Esophagus muscularis mucosa (tissue), 4 donors: Measurements from ENCODE around the gene RMND5A. TPM values are rescaled to one million over a fixed set of nuclear protein-coding genes. Genes with fewer than 3 reads are reported as not detected.

Experiments used
- DNase-seq: peaks from one replicate; pipeline ENCODE4 v3.0.0-alpha.2; 2017; ENCODE audit errors: extremely low spot score
- H3K27ac ChIP-seq, 4 donors: fragments of 200-600 bp; sonication (generic); replicated peaks in 1 of 4; 1 replicate in 3 of 4; 2 replicates in 1 of 4; pipeline ENCODE4 v1.5.1; 2016 to 2019; ENCODE audit warnings: mild to moderate bottlenecking in 1 of 4
- H3K27me3 ChIP-seq, 4 donors: fragments of 200-600 bp; sonication (generic); one replicate each; pipeline versions ENCODE4 v1.5.1 to v1.6.0; 2016 to 2019
- H3K36me3 ChIP-seq, 4 donors: fragments of 200-600 bp; sonication (generic); one replicate each; pipeline ENCODE4 v1.5.1; 2016 to 2019
- H3K4me1 ChIP-seq, 4 donors: fragments of 200-600 bp; sonication (generic); one replicate each; pipeline ENCODE4 v1.5.1; 2016 to 2019
- H3K4me3 ChIP-seq, 4 donors: fragments of 200-600 bp; sonication (generic); 1 replicate in 2 of 4; 2 replicates in 2 of 4; pipeline ENCODE4 v1.5.1; 2016 to 2019; ENCODE audit warnings: mild to moderate bottlenecking in 4 of 4, moderate library complexity in 1 of 4
- H3K9me3 ChIP-seq, 4 donors: fragments of 200-600 bp; sonication (generic); 1 replicate in 3 of 4; 2 replicates in 1 of 4; pipeline ENCODE4 v1.5.1; 2016 to 2019
- CTCF ChIP-seq, 3 experiments: fragments of 200-600 bp in 2 of 3; fragments of 450-650 bp in 1 of 3; sonication (generic) in 2 of 3; IDR thresholded peaks; one replicate each; pipeline ENCODE4 v1.5.1; 2017 to 2019; ENCODE audit warnings: antibody characterized with exemption in 3 of 3, mild to moderate bottlenecking in 2 of 3, moderate library complexity in 1 of 3
- EP300 ChIP-seq: sonication (generic); formaldehyde crosslinking; IDR thresholded peaks from one replicate; pipeline ENCODE4 v1.6.1; 2017; ENCODE audit warnings: antibody characterized with exemption
- POLR2A ChIP-seq: fragments of 450-650 bp; IDR thresholded peaks from one replicate; pipeline ENCODE4 v1.6.1; 2017; ENCODE audit warnings: antibody characterized with exemption, moderate library complexity, mild to moderate bottlenecking, low read depth
- POLR2AphosphoS5 ChIP-seq, 2 donors: sonication (generic); formaldehyde crosslinking; IDR thresholded peaks; one replicate each; pipeline ENCODE4 v1.6.1; 2017; ENCODE audit warnings: antibody characterized with exemption in 2 of 2
- WGBS: methylation state at CpG from one replicate; pipeline ENCODE4 v1.1.5; 2018; 5-methylcytosine and 5-hydroxymethylcytosine counted together
- intact Hi-C: fragments of 100-400 bp; cut with DNase I; formaldehyde crosslinking; loops from one replicate; pipeline ENCODE4 v1.15.1; 2023
- total RNA-seq, 4 donors: library from RNA; depleted of rRNA; stranded (reverse); fragments of >200 nt; gene quantifications; one replicate each; pipeline versions ENCODE4 v1.1.0 to v1.2.1, GENCODE V29; 2016

Gene RMND5A
- total RNA-seq, 4 donors from 2014 or later: 42.1 to 85.1 (median 49.8) TPM

- intact Hi-C loops: no loop called here
- Histone ChIP-seq H3K9me3 (peaks cover 0 to 8% (median 4%) of the 10 kb centered on the region in 4 donors), H3K4me3 (no peak overlapping the region), H3K27ac (no peak overlapping the region), H3K27me3 (peaks cover 0 to 17% (median 0%) of the 10 kb centered on the region in 4 donors), H3K4me1 (no peaks in the 10 kb centered on the region), H3K36me3 (no peaks in the 10 kb centered on the region)
- no peak for DNase-seq
- TF ChIP-seq EP300 (no peak), POLR2AphosphoS5 (IDR thresholded peaks at IDR 0.05) (no peak), CTCF (IDR thresholded peaks at IDR 0.05) (no peak), POLR2A (no peak)
- 90% methylated on average over 2 of the region's 4 CpGs for WGBS
Observed at GRCh38 chr2:86826951-86827350, 106.9 kb downstream of the RMND5A start.

Other genes with a start within 250 kb of the RMND5A start
- gene CHMP3, start 156.8 kb upstream of the RMND5A start, total RNA-seq: 100 to 1,000 TPM; 166 to 213 (median 185) TPM
- 10 to 100 TPM; 36.9 to 60.4 (median 46.4) TPM for gene RNF103, start 96.4 kb upstream of the RMND5A start, total RNA-seq
- gene CD8A, start 70.6 kb downstream of the RMND5A start, total RNA-seq: 1 to 10 TPM in 3 of 4 donors, under 1 TPM in 1; 0.83 to 5.5 (median 1.1) TPM
- gene CD8B, start 141.6 kb downstream of the RMND5A start, total RNA-seq: 1 to 10 TPM in 2 of 4 donors, under 1 TPM in 1, not detected in 1; 0.65 to 4.3 (median 2.0) TPM
- 1 to 10 TPM in 2 of 4 donors, under 1 TPM in 2; 0.33 to 1.7 (median 1.0) TPM for gene RGPD1, start 221.8 kb downstream of the RMND5A start, total RNA-seq